Measurements from ENCODE around the gene RAB18. TPM values are rescaled to one million over a fixed set of nuclear protein-coding genes. Genes with fewer than 3 reads are reported as not detected.

Gene RAB18
- total and polyA plus RNA-seq, 2 of the 8 experiments (the other 6 are each of a cell fraction or from before 2014, with no cell fraction given) = 14.7 to 69.7 TPM

DNA sequence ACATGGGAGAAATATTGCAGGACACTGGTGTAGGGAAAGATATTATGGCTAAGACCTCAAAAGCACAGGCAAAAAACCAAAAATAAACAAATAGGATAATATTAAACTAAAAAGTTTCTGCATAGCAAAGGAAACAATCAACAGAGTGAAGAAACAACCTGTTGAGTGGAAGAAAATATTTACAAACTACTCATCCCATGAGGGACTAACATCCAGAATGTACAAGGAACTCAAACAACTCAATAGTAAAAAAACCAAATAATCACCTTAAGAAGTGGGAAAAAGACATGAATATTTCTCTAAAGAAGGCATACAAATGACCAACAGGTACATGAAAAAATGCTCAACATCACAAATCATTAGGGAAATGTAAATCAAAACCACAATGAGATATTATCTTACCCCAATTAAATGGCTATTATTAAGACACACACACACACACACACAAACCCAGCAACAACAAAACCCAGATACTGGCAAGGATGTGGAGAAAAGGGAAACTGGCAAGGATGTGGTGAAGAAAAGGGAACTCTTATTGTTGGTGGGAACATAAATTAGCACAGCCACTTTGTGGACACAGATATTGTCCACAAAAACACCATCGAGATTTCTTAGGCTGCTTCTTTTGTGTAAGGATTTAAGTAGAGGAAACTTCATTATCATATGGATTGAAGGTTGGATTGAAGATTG is 9.8 kb upstream of the RAB18 start (continued):
- TF ChIP-seq, protein P1, sequence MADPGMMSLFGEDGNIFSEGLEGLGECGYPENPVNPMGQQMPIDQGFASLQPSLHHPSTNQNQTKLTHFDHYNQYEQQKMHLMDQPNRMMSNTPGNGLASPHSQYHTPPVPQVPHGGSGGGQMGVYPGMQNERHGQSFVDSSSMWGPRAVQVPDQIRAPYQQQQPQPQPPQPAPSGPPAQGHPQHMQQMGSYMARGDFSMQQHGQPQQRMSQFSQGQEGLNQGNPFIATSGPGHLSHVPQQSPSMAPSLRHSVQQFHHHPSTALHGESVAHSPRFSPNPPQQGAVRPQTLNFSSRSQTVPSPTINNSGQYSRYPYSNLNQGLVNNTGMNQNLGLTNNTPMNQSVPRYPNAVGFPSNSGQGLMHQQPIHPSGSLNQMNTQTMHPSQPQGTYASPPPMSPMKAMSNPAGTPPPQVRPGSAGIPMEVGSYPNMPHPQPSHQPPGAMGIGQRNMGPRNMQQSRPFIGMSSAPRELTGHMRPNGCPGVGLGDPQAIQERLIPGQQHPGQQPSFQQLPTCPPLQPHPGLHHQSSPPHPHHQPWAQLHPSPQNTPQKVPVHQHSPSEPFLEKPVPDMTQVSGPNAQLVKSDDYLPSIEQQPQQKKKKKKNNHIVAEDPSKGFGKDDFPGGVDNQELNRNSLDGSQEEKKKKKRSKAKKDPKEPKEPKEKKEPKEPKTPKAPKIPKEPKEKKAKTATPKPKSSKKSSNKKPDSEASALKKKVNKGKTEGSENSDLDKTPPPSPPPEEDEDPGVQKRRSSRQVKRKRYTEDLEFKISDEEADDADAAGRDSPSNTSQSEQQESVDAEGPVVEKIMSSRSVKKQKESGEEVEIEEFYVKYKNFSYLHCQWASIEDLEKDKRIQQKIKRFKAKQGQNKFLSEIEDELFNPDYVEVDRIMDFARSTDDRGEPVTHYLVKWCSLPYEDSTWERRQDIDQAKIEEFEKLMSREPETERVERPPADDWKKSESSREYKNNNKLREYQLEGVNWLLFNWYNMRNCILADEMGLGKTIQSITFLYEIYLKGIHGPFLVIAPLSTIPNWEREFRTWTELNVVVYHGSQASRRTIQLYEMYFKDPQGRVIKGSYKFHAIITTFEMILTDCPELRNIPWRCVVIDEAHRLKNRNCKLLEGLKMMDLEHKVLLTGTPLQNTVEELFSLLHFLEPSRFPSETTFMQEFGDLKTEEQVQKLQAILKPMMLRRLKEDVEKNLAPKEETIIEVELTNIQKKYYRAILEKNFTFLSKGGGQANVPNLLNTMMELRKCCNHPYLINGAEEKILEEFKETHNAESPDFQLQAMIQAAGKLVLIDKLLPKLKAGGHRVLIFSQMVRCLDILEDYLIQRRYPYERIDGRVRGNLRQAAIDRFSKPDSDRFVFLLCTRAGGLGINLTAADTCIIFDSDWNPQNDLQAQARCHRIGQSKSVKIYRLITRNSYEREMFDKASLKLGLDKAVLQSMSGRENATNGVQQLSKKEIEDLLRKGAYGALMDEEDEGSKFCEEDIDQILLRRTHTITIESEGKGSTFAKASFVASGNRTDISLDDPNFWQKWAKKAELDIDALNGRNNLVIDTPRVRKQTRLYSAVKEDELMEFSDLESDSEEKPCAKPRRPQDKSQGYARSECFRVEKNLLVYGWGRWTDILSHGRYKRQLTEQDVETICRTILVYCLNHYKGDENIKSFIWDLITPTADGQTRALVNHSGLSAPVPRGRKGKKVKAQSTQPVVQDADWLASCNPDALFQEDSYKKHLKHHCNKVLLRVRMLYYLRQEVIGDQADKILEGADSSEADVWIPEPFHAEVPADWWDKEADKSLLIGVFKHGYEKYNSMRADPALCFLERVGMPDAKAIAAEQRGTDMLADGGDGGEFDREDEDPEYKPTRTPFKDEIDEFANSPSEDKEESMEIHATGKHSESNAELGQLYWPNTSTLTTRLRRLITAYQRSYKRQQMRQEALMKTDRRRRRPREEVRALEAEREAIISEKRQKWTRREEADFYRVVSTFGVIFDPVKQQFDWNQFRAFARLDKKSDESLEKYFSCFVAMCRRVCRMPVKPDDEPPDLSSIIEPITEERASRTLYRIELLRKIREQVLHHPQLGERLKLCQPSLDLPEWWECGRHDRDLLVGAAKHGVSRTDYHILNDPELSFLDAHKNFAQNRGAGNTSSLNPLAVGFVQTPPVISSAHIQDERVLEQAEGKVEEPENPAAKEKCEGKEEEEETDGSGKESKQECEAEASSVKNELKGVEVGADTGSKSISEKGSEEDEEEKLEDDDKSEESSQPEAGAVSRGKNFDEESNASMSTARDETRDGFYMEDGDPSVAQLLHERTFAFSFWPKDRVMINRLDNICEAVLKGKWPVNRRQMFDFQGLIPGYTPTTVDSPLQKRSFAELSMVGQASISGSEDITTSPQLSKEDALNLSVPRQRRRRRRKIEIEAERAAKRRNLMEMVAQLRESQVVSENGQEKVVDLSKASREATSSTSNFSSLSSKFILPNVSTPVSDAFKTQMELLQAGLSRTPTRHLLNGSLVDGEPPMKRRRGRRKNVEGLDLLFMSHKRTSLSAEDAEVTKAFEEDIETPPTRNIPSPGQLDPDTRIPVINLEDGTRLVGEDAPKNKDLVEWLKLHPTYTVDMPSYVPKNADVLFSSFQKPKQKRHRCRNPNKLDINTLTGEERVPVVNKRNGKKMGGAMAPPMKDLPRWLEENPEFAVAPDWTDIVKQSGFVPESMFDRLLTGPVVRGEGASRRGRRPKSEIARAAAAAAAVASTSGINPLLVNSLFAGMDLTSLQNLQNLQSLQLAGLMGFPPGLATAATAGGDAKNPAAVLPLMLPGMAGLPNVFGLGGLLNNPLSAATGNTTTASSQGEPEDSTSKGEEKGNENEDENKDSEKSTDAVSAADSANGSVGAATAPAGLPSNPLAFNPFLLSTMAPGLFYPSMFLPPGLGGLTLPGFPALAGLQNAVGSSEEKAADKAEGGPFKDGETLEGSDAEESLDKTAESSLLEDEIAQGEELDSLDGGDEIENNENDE (IDR thresholded peaks at IDR 0.05; ENCODE audit: insufficient replicate concordance, low read length) = no peak
- TF ChIP-seq CBX5 (IDR thresholded peaks at IDR 0.05; ENCODE audit: low read depth, low read length) (no peak), CHD2 (IDR thresholded peaks at IDR 0.05; ENCODE audit: low read length) (no peak), ZNF274 (IDR thresholded peaks at IDR 0.05; ENCODE audit: borderline replicate concordance, extremely low read depth, low read length) (no peak), EGR1 (IDR thresholded peaks at IDR 0.05; ENCODE audit: borderline replicate concordance, low read depth, low read length) (no peak)
- TF ChIP-seq, protein P2, sequence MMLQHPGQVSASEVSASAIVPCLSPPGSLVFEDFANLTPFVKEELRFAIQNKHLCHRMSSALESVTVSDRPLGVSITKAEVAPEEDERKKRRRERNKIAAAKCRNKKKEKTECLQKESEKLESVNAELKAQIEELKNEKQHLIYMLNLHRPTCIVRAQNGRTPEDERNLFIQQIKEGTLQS (IDR thresholded peaks at IDR 0.05; ENCODE audit: insufficient read depth, low read depth, low read length) = no peak
